ENCODE results near the gene ATRN. TPM values are rescaled to one million over a fixed set of nuclear protein-coding genes. Genes with fewer than 3 reads are reported as not detected.
A peak's percentile ranks its signal among the peaks of the same experiment; 100 is the strongest.

The ATRN gene
- polyA plus RNA-seq, 1 donor from 2014 or later, result 27.5 TPM

- no peak for TF ChIP-seq REST (IDR thresholded peaks at IDR 0.05; ENCODE audit: borderline replicate concordance)
- no peak for TF ChIP-seq POLR2AphosphoS5 (IDR thresholded peaks at IDR 0.05)
- TF ChIP-seq TAF1 (IDR thresholded peaks at IDR 0.05; ENCODE audit: low read depth), result no peak
- TF ChIP-seq EZH2 (IDR thresholded peaks at IDR 0.05; ENCODE audit: borderline replicate concordance, insufficient read depth, low read length, poor library complexity, severe bottlenecking), result no peak
- Histone ChIP-seq H3K9me3 (ENCODE audit: low read length) (no peaks in the 10 kb centered on the region), H4K20me1 (ENCODE audit: insufficient read depth) (no peaks in the 10 kb centered on the region), H3K27ac (ENCODE audit: low read length) (peak overlapping the region; percentile 97), H3K4me3 (ENCODE audit: low read length) (peak overlapping the region; percentile 58), H3K79me2 (replicated peaks; ENCODE audit: insufficient read depth, low read length) (no peaks in the 10 kb centered on the region), H3K36me3 (ENCODE audit: insufficient read depth, low read length) (no peaks in the 10 kb centered on the region), H2AFZ (ENCODE audit: low read depth, low read length) (peak overlapping the region; percentile 37), H3K9ac (ENCODE audit: low read length) (peak overlapping the region; percentile 65), H3F3A (ENCODE audit: insufficient read depth, low read length, poor library complexity, severe bottlenecking) (no peaks in the 10 kb centered on the region), H3K4me2 (ENCODE audit: low read length) (peak overlapping the region; percentile 60), H3K9me2 (ENCODE audit: insufficient read depth, low read length) (no peaks in the 10 kb centered on the region), H3K27me3 (ENCODE audit: insufficient read depth, low read depth, low read length) (no peaks in the 10 kb centered on the region)
Measured at GRCh38 chr20:3461911-3462677, 8.7 kb upstream of the ATRN start.

GRCh38 chr20:3464166-3464565 is 6.7 kb upstream of the ATRN start:
- Histone ChIP-seq H3K4me3 (ENCODE audit: low read length) (no peak overlapping the region), H4K20me1 (ENCODE audit: insufficient read depth) (no peaks in the 10 kb centered on the region), H3K9me2 (ENCODE audit: insufficient read depth, low read length) (no peaks in the 10 kb centered on the region), H3K36me3 (ENCODE audit: insufficient read depth, low read length) (no peaks in the 10 kb centered on the region), H3K9me3 (ENCODE audit: low read length) (no peaks in the 10 kb centered on the region), H3K79me2 (replicated peaks; ENCODE audit: insufficient read depth, low read length) (no peaks in the 10 kb centered on the region), H3K27ac (ENCODE audit: low read length) (no peak overlapping the region), H3F3A (ENCODE audit: insufficient read depth, low read length, poor library complexity, severe bottlenecking) (no peaks in the 10 kb centered on the region), H3K9ac (ENCODE audit: low read length) (no peak overlapping the region), H2AFZ (ENCODE audit: low read depth, low read length) (no peak overlapping the region), H3K27me3 (ENCODE audit: insufficient read depth, low read depth, low read length) (no peaks in the 10 kb centered on the region), H3K4me2 (ENCODE audit: low read length) (no peak overlapping the region)
- TF ChIP-seq POLR2AphosphoS5 (IDR thresholded peaks at IDR 0.05) (no peak), REST (IDR thresholded peaks at IDR 0.05; ENCODE audit: borderline replicate concordance) (no peak), EP300 (conservative IDR thresholded peaks at IDR 0.05; ENCODE audit: poor library complexity, severe bottlenecking) (no peak), MXI1 (conservative IDR thresholded peaks at IDR 0.05; ENCODE audit: poor library complexity, severe bottlenecking) (no peak), TAF1 (IDR thresholded peaks at IDR 0.05; ENCODE audit: low read depth) (no peak), CTCF (IDR thresholded peaks at IDR 0.05; ENCODE audit: poor library complexity, severe bottlenecking) (no peak), SMC3 (conservative IDR thresholded peaks at IDR 0.05; ENCODE audit: poor library complexity) (no peak)
